NK-92 treated with Interleukin-12 subunit alpha and Interleukin-12 subunit beta, amount 100 ng/mL, for 24 hours (cell line): ENCODE results near the gene COL18A1.
"Not testable (repeated sequence)": the region's sequence is repeated elsewhere in the genome, so short reads cannot be mapped to it uniquely, and the experiment has no call there.

ENCODE experiments used
- DNase-seq: peaks from one replicate; lab custom pipeline; 2025; lab: John Stamatoyannopoulos, UW

Gene COL18A1

GRCh38 chr21:45522381-45522780 lies 117.4 kb downstream of the COL18A1 start:
- no peak for DNase-seq

GRCh38 chr21:45522986-45523385 lies 118.0 kb downstream of the COL18A1 start:
- DNase-seq = no peak

GRCh38 chr21:45523411-45524101 lies 118.6 kb downstream of the COL18A1 start:
- DNase-seq = no peak

GRCh38 chr21:45524756-45525152 lies 119.8 kb downstream of the COL18A1 start:
- no peak for DNase-seq

- DNase-seq = no peak
Observed at GRCh38 chr21:45525153-45525909, 120.4 kb downstream of the COL18A1 start.

- no peak for DNase-seq
Observed at GRCh38 chr21:45525910-45526306, 120.9 kb downstream of the COL18A1 start.

GRCh38 chr21:45527151-45527999 lies 122.4 kb downstream of the COL18A1 start:
- DNase-seq = not testable (repeated sequence)

GRCh38 chr21:45528028-45528705 lies 123.2 kb downstream of the COL18A1 start:
- DNase-seq = no peak

GRCh38 chr21:45528981-45529784 lies 124.2 kb downstream of the COL18A1 start:
- DNase-seq = no peak

GRCh38 chr21:45529785-45530422 lies 124.9 kb downstream of the COL18A1 start:
- no peak for DNase-seq

GRCh38 chr21:45530423-45531113 lies 125.6 kb downstream of the COL18A1 start:
- DNase-seq = no peak

- not testable (repeated sequence) for DNase-seq
Observed at GRCh38 chr21:45531114-45531392, 126.1 kb downstream of the COL18A1 start.

- DNase-seq = no peak
Observed at GRCh38 chr21:45531393-45532215, 126.6 kb downstream of the COL18A1 start.

- DNase-seq = no peak
Observed at GRCh38 chr21:45532826-45533360, 127.9 kb downstream of the COL18A1 start.

GRCh38 chr21:45533361-45533845 lies 128.4 kb downstream of the COL18A1 start:
- DNase-seq = no peak

- DNase-seq = no peak
Observed at GRCh38 chr21:45533846-45534635, 129.1 kb downstream of the COL18A1 start.

- no peak for DNase-seq
Observed at GRCh38 chr21:45534636-45535331, 129.8 kb downstream of the COL18A1 start.
